Measurements from ENCODE around the gene DNM3.

DNA sequence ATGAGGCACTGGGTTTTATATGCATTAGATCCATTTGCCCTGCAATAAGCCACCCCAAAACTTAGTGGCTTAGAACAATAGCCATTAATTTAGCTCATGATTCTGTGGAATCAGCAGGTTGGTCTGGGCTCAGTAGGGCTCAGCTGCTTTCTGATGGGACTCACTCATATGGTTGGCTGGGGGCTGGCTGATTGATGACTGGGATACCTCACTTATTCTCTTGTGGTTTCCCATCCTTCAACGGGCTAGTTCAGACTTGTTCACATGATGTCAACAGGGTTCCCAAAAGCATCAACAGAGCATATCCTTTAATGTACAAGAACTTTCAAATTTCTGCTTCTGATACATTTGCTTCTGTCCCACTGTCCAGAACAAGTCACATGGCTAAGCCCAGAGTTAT lies 43.2 kb downstream of the DNM3 start:
- TF ChIP-seq, protein P1, sequence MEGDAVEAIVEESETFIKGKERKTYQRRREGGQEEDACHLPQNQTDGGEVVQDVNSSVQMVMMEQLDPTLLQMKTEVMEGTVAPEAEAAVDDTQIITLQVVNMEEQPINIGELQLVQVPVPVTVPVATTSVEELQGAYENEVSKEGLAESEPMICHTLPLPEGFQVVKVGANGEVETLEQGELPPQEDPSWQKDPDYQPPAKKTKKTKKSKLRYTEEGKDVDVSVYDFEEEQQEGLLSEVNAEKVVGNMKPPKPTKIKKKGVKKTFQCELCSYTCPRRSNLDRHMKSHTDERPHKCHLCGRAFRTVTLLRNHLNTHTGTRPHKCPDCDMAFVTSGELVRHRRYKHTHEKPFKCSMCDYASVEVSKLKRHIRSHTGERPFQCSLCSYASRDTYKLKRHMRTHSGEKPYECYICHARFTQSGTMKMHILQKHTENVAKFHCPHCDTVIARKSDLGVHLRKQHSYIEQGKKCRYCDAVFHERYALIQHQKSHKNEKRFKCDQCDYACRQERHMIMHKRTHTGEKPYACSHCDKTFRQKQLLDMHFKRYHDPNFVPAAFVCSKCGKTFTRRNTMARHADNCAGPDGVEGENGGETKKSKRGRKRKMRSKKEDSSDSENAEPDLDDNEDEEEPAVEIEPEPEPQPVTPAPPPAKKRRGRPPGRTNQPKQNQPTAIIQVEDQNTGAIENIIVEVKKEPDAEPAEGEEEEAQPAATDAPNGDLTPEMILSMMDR (optimal IDR thresholded peaks at IDR 0.05 in 1 of 3, IDR thresholded peaks at IDR 0.05 in 1 of 3, conservative IDR thresholded peaks at IDR 0.05 in 1 of 3; ENCODE audit: extremely low read depth in 1 of 3, insufficient read depth in 2 of 3, low read length in 3 of 3) = no peak
- no peak for TF ChIP-seq EZH2 (IDR thresholded peaks at IDR 0.05; ENCODE audit: low read length)
